H9 (cell line): ENCODE data around the gene NFYC. TPM values are rescaled to one million over a fixed set of nuclear protein-coding genes. Genes with fewer than 3 reads are reported as not detected.

Experiments used
- DNase-seq: peaks from one replicate; pipeline ENCODE4 v3.0.0-alpha.2; 2017
- H2AFZ ChIP-seq: one replicate; pipeline ENCODE4 v1.6.1; 2013; ENCODE audit warnings: mild to moderate bottlenecking, low read length, control low read depth, moderate library complexity
- H2AK5ac ChIP-seq: 2 replicates; pipeline ENCODE4 v1.6.1; 2013; ENCODE audit warnings: low read length, control low read depth, mixed read lengths; ENCODE audit not compliant: insufficient read length
- H2BK120ac ChIP-seq: one replicate; pipeline ENCODE4 v1.6.1; 2013; ENCODE audit warnings: low read depth, mild to moderate bottlenecking, low read length, control low read depth, inconsistent platforms; ENCODE audit not compliant: poor library complexity, severe bottlenecking
- H2BK12ac ChIP-seq: 2 replicates; pipeline ENCODE4 v1.6.1; 2013; ENCODE audit warnings: low read length, control low read depth, mixed read lengths, low read depth; ENCODE audit not compliant: insufficient read length
- H2BK15ac ChIP-seq: 2 replicates; pipeline ENCODE4 v1.6.1; 2013; ENCODE audit warnings: low read depth, low read length, control low read depth
- H2BK20ac ChIP-seq: one replicate; pipeline ENCODE4 v1.6.1; 2013; ENCODE audit warnings: low read depth, mild to moderate bottlenecking, low read length, control low read depth, inconsistent platforms; ENCODE audit not compliant: poor library complexity, severe bottlenecking
- H2BK5ac ChIP-seq: 2 replicates; pipeline ENCODE4 v1.6.1; 2013; ENCODE audit warnings: low read length, control low read depth, mixed read lengths; ENCODE audit not compliant: insufficient read length
- H3K14ac ChIP-seq: 2 replicates; pipeline ENCODE4 v1.6.1; 2013; ENCODE audit warnings: low read length, control low read depth; ENCODE audit not compliant: insufficient read depth
- H3K18ac ChIP-seq: 2 replicates; pipeline ENCODE4 v1.6.1; 2013; ENCODE audit warnings: low read depth, mild to moderate bottlenecking, mixed read lengths, low read length, control low read depth; ENCODE audit not compliant: insufficient read length
- H3K23ac ChIP-seq: 2 replicates; pipeline ENCODE4 v1.6.1; 2013; ENCODE audit warnings: low read length, control low read depth, mixed read lengths, low read depth; ENCODE audit not compliant: insufficient read length
- H3K23me2 ChIP-seq: 2 replicates; pipeline ENCODE4 v1.6.1; 2013; ENCODE audit warnings: low read depth, mild to moderate bottlenecking, mixed read lengths, low read length, control low read depth; ENCODE audit not compliant: insufficient read length, poor library complexity, severe bottlenecking
- H3K27ac ChIP-seq: 2 replicates; pipeline ENCODE4 v1.5.1; 2013; ENCODE audit warnings: low read length, control low read depth, mixed read lengths, low read depth; ENCODE audit not compliant: insufficient read length
- H3K27me3 ChIP-seq: 2 replicates; pipeline ENCODE4 v1.6.1; 2013; ENCODE audit warnings: low read length, control low read depth, inconsistent platforms; ENCODE audit not compliant: insufficient read depth
- H3K4ac ChIP-seq: 2 replicates; pipeline ENCODE4 v1.6.1; 2013; ENCODE audit warnings: low read depth, mild to moderate bottlenecking, control low read depth, inconsistent platforms, low read length, moderate library complexity
- H3K4me1 ChIP-seq: 2 replicates; pipeline ENCODE4 v1.6.1; 2013; ENCODE audit warnings: low read length, control low read depth, inconsistent platforms; ENCODE audit not compliant: insufficient read depth
- H3K4me2 ChIP-seq: 2 replicates; pipeline ENCODE4 v1.6.1; 2013; ENCODE audit warnings: low read length, control low read depth, mixed read lengths; ENCODE audit not compliant: insufficient read length, insufficient read depth
- H3K56ac ChIP-seq: 2 replicates; pipeline ENCODE4 v1.6.1; 2013; ENCODE audit warnings: low read depth, mild to moderate bottlenecking, mixed read lengths, low read length, control low read depth; ENCODE audit not compliant: insufficient read length
- H3K79me1 ChIP-seq: 2 replicates; pipeline ENCODE4 v1.6.1; 2013; ENCODE audit warnings: low read depth, mild to moderate bottlenecking, moderate library complexity, low read length, control low read depth, inconsistent platforms; ENCODE audit not compliant: insufficient read depth, poor library complexity, severe bottlenecking
- H3K79me2 ChIP-seq: 2 replicates; pipeline ENCODE4 v1.6.1; 2013; ENCODE audit warnings: low read length, control low read depth, inconsistent platforms; ENCODE audit not compliant: insufficient read depth
- H3K9ac ChIP-seq: 2 replicates; pipeline ENCODE4 v1.6.1; 2013; ENCODE audit warnings: low read length, control low read depth, mixed read lengths; ENCODE audit not compliant: insufficient read length; ENCODE audit errors: extremely low read depth
- H3K9me3 ChIP-seq: one replicate; pipeline ENCODE4 v1.6.1; 2013; ENCODE audit warnings: low read depth, low read length, inconsistent platforms; ENCODE audit not compliant: control insufficient read depth
- H3T11ph ChIP-seq: one replicate; pipeline ENCODE4 v1.6.1; 2013; ENCODE audit warnings: mild to moderate bottlenecking, low read length, control low read depth, inconsistent platforms
- H4K20me1 ChIP-seq: one replicate; pipeline ENCODE4 v1.6.1; 2013; ENCODE audit not compliant: control insufficient read depth, insufficient read length, insufficient read depth
- H4K5ac ChIP-seq: 2 replicates; pipeline ENCODE4 v1.6.1; 2013; ENCODE audit warnings: low read depth, mild to moderate bottlenecking, mixed read lengths, low read length, control low read depth; ENCODE audit not compliant: insufficient read length
- H4K8ac ChIP-seq: replicated peaks from 2 replicates; pipeline ENCODE4 v1.6.1; 2013; ENCODE audit warnings: low read length, control low read depth, mixed read lengths, low read depth; ENCODE audit not compliant: insufficient read length
- H4K91ac ChIP-seq: 2 replicates; pipeline ENCODE4 v1.6.1; 2013; ENCODE audit warnings: low read depth, mild to moderate bottlenecking, moderate library complexity, mixed read lengths, low read length, control low read depth; ENCODE audit not compliant: insufficient read length
- H3K27ac Mint-ChIP-seq, 3 experiments: 2 replicates in 2 of 3; 3 replicates in 1 of 3; pipeline ENCODE4 v1.8.0; 2020 to 2021; ENCODE audit warnings: mixed read lengths in 3 of 3, mild to moderate bottlenecking in 1 of 3, moderate library complexity in 1 of 3
- H3K27me3 Mint-ChIP-seq: 2 replicates; pipeline ENCODE4 v1.8.0; 2021; ENCODE audit warnings: low read depth, mild to moderate bottlenecking, moderate library complexity, mixed read lengths
- H3K36me3 Mint-ChIP-seq, 3 experiments: 2 replicates in 2 of 3; 3 replicates in 1 of 3; pipeline ENCODE4 v1.8.0; 2020 to 2021; ENCODE audit warnings: low read depth in 3 of 3, mixed read lengths in 3 of 3; ENCODE audit not compliant: insufficient read depth in 1 of 3
- H3K4me1 Mint-ChIP-seq, 2 experiments: 2 replicates each; pipeline ENCODE4 v1.8.0; 2020; ENCODE audit warnings: mixed read lengths in 2 of 2
- H3K4me3 Mint-ChIP-seq, 2 experiments: 2 replicates in 1 of 2; 3 replicates in 1 of 2; pipeline ENCODE4 v1.8.0; 2020 to 2021; ENCODE audit warnings: mild to moderate bottlenecking in 2 of 2, mixed read lengths in 2 of 2, moderate library complexity in 1 of 2
- H3K9me3 Mint-ChIP-seq, 2 experiments: 2 replicates in 1 of 2; 3 replicates in 1 of 2; pipeline ENCODE4 v1.8.0; 2020; ENCODE audit warnings: mild to moderate bottlenecking in 2 of 2, mixed read lengths in 2 of 2, moderate library complexity in 1 of 2
- CTCF ChIP-seq: fragments of 200-600 bp; sonication (generic); conservative IDR thresholded peaks from 3 replicates; pipeline ENCODE4 v1.8.0; 2021; ENCODE audit warnings: antibody characterized with exemption, mild to moderate bottlenecking
- WGBS: extraction: QIAGEN DNeasy Blood & Tissue Kit; methylation state at CpG from one replicate; pipeline ENCODE4 v1.1.7; 2013; ENCODE audit warnings: missing lambda C conversion rate, low lambda C conversion rate, mixed read lengths; ENCODE audit not compliant: insufficient read length; ENCODE audit errors: extremely low coverage; 5-methylcytosine and 5-hydroxymethylcytosine counted together
- total RNA-seq: library from RNA; stranded (reverse); gene quantifications from 2 replicates; pipeline ENCODE4 v1.2.1, GENCODE V29; 2021

The NFYC gene
- total RNA-seq, 1 experiment from 2014 or later = 54.7 TPM

GRCh38 chr1:40648200-40648599, 43.3 kb upstream of the NFYC start:
- no peak overlapping the region for H3K4me3 Mint-ChIP-seq
- H3K36me3 Mint-ChIP-seq = no peaks in the 10 kb centered on the region; a peak in 1 of 7 replicates

More at GRCh38 chr1:40648200-40648599, 43.3 kb upstream of the NFYC start:
- no peak overlapping the region for H3K27ac ChIP-seq
- H3K4me1 Mint-ChIP-seq = peaks cover 3 to 13% of the 10 kb centered on the region in 2 experiments; a peak in 3 of 4 replicates
- H3K23ac ChIP-seq = no peak overlapping the region
- no peaks in the 10 kb centered on the region for H3K9me3 Mint-ChIP-seq
- H2BK120ac ChIP-seq = no peak overlapping the region
- H4K8ac ChIP-seq = no peak overlapping the region
- H2AFZ ChIP-seq = no peak overlapping the region
- no peaks in the 10 kb centered on the region; the same call in 1 of the 2 replicates for H3K4me1 ChIP-seq
- H3K27ac Mint-ChIP-seq = no peak overlapping the region
- no peak overlapping the region for H3K4ac ChIP-seq
- H2BK20ac ChIP-seq = no peak overlapping the region
- no peaks in the 10 kb centered on the region for H3K79me2 ChIP-seq
- no peak for TF ChIP-seq CTCF
- no peaks in the 10 kb centered on the region for H3K27me3 ChIP-seq
- H2AK5ac ChIP-seq = no peak overlapping the region
- no peak overlapping the region for H3K4me2 ChIP-seq
- no peak overlapping the region for H3K18ac ChIP-seq
- H3K23me2 ChIP-seq = no peaks in the 10 kb centered on the region
- H2BK12ac ChIP-seq = no peak overlapping the region
- H3T11ph ChIP-seq = no peak overlapping the region
- H3K14ac ChIP-seq = no peak overlapping the region; the same call in 1 of the 2 replicates
- no peak overlapping the region for H2BK5ac ChIP-seq
- no peaks in the 10 kb centered on the region for H3K27me3 Mint-ChIP-seq
- H4K5ac ChIP-seq = no peak overlapping the region
- H2BK15ac ChIP-seq = no peak overlapping the region
- H3K56ac ChIP-seq = no peak overlapping the region
- no peaks in the 10 kb centered on the region for H3K79me1 ChIP-seq
- no peak for DNase-seq
- no peak overlapping the region for H3K9ac ChIP-seq
- H4K20me1 ChIP-seq = no peaks in the 10 kb centered on the region
- WGBS = no CpG with 5 or more reads among the region's 3 CpGs
- H3K9me3 ChIP-seq = no peaks in the 10 kb centered on the region
- H4K91ac ChIP-seq = no peak overlapping the region
